ENCODE results near the gene TET2.

Gene TET2

GRCh38 chr4:105147553-105148161, 981 bp downstream of the TET2 start:
- no CpG with 5 or more reads among the region's 16 CpGs for WGBS, 2 donors (ENCODE audit: extremely low coverage in 2 of 2, insufficient read length in 2 of 2, insufficient replicate concordance in 1 of 2)
- H4K91ac ChIP-seq (ENCODE audit: low read depth, low read length, poor library complexity): no peak overlapping the region
- no peak overlapping the region for H3K27ac ChIP-seq (replicated peaks; ENCODE audit: low read length)
- no peak overlapping the region for H2BK12ac ChIP-seq (ENCODE audit: low read length)
- peak overlapping the region; percentile 80 to 98 for H3K4me3 ChIP-seq (ENCODE audit: low read length in 2 of 2)
- no peak overlapping the region for H3K18ac ChIP-seq (ENCODE audit: low read length)
- no peak overlapping the region for H3K14ac ChIP-seq (ENCODE audit: low read length)
- H3K23ac ChIP-seq (ENCODE audit: low read depth, low read length, poor library complexity): no peak overlapping the region
- no peaks in the 10 kb centered on the region for H3K9me3 ChIP-seq (replicated peaks in 1 of 2; ENCODE audit: control insufficient read depth in 2 of 2, insufficient read depth in 1 of 2, low read depth in 1 of 2, low read length in 2 of 2)
- peak; percentile 42 for DNase-seq (ENCODE audit: low spot score)
- H4K8ac ChIP-seq (ENCODE audit: low read depth, low read length): no peak overlapping the region
- H3K4me1 ChIP-seq (ENCODE audit: control insufficient read depth in 2 of 2, insufficient read depth in 1 of 2, low read depth in 1 of 2, low read length in 2 of 2): peaks cover 0 to 5% of the 10 kb centered on the region in 2 donors
- no peak overlapping the region for H2BK120ac ChIP-seq (ENCODE audit: low read depth, low read length)
- H3K4me2 ChIP-seq (ENCODE audit: insufficient read depth, low read length, poor library complexity, severe bottlenecking): peak overlapping the region; percentile 98
- H3K9ac ChIP-seq (ENCODE audit: low read depth, low read length, poor library complexity): no peak overlapping the region
- no peaks in the 10 kb centered on the region for H3K79me1 ChIP-seq (ENCODE audit: low read depth, low read length)
- H3K36me3 ChIP-seq (replicated peaks in 1 of 2; ENCODE audit: control insufficient read depth in 2 of 2, insufficient read depth in 2 of 2, low read length in 2 of 2): no peaks in the 10 kb centered on the region
- H2BK5ac ChIP-seq (ENCODE audit: low read length): no peak overlapping the region
- peak overlapping the region; percentile 95 for H2AFZ ChIP-seq (ENCODE audit: low read length)
- H3K4ac ChIP-seq (ENCODE audit: low read length): no peak overlapping the region
- no peak overlapping the region for H2AK5ac ChIP-seq (ENCODE audit: low read depth, low read length)
- H2BK15ac ChIP-seq (ENCODE audit: low read length): no peak overlapping the region
- H3K27me3 ChIP-seq (ENCODE audit: control insufficient read depth in 3 of 3, insufficient read depth in 3 of 3, low read depth in 1 of 3, low read length in 3 of 3): peaks cover 0 to 12% (median 0%) of the 10 kb centered on the region in 3 experiments

DNA sequence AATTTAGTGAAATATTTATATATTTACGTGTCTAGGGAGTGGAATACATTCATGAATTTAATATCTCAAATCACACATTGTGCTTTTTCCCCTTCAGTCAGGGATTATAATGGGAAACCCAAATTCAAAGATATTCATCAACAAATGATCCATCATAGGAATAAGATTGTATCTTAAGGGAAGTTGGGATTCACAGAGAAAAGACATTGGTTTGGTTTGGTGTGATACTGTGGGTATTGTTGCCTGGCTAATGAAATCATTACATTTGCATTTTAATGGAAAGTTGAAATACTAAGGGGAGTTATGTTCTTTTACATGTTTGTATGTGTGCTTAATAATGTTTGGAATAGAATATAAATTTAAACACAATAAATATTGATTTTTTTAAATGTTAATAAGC, 1.7 kb downstream of the TET2 start:
- no peak overlapping the region for H3K23ac ChIP-seq (ENCODE audit: low read depth, low read length, poor library complexity)
- peaks cover 0 to 12% (median 0%) of the 10 kb centered on the region in 3 experiments for H3K27me3 ChIP-seq (ENCODE audit: control insufficient read depth in 3 of 3, insufficient read depth in 3 of 3, low read depth in 1 of 3, low read length in 3 of 3)
- peak overlapping the region in 1 of 2 donors; percentile 80 for H3K4me3 ChIP-seq (ENCODE audit: low read length in 2 of 2)
- no peak overlapping the region for H2BK120ac ChIP-seq (ENCODE audit: low read depth, low read length)
- H3K36me3 ChIP-seq (replicated peaks in 1 of 2; ENCODE audit: control insufficient read depth in 2 of 2, insufficient read depth in 2 of 2, low read length in 2 of 2): no peaks in the 10 kb centered on the region
- no peak overlapping the region for H3K4ac ChIP-seq (ENCODE audit: low read length)
- no peak overlapping the region for H4K8ac ChIP-seq (ENCODE audit: low read depth, low read length)
- peaks cover 0 to 5% of the 10 kb centered on the region in 2 donors for H3K4me1 ChIP-seq (ENCODE audit: control insufficient read depth in 2 of 2, insufficient read depth in 1 of 2, low read depth in 1 of 2, low read length in 2 of 2)
- no peak overlapping the region for H3K18ac ChIP-seq (ENCODE audit: low read length)
- no peak overlapping the region for H3K14ac ChIP-seq (ENCODE audit: low read length)
- H4K91ac ChIP-seq (ENCODE audit: low read depth, low read length, poor library complexity): no peak overlapping the region
- H2BK12ac ChIP-seq (ENCODE audit: low read length): no peak overlapping the region
- no peak overlapping the region for H3K9ac ChIP-seq (ENCODE audit: low read depth, low read length, poor library complexity)
- WGBS, 2 donors (ENCODE audit: extremely low coverage in 2 of 2, insufficient read length in 2 of 2, insufficient replicate concordance in 1 of 2): no CpG with 5 or more reads among the region's 1 CpG
- H2AK5ac ChIP-seq (ENCODE audit: low read depth, low read length): no peak overlapping the region
- no peak overlapping the region for H2BK15ac ChIP-seq (ENCODE audit: low read length)
- DNase-seq (ENCODE audit: low spot score): no peak
- H3K27ac ChIP-seq (replicated peaks; ENCODE audit: low read length): no peak overlapping the region
- no peak overlapping the region for H2BK5ac ChIP-seq (ENCODE audit: low read length)
- H3K79me1 ChIP-seq (ENCODE audit: low read depth, low read length): no peaks in the 10 kb centered on the region
- H3K4me2 ChIP-seq (ENCODE audit: insufficient read depth, low read length, poor library complexity, severe bottlenecking): no peak overlapping the region
- peaks cover 0 to 1% of the 10 kb centered on the region in 2 donors for H3K9me3 ChIP-seq (replicated peaks in 1 of 2; ENCODE audit: control insufficient read depth in 2 of 2, insufficient read depth in 1 of 2, low read depth in 1 of 2, low read length in 2 of 2)
- no peak overlapping the region for H2AFZ ChIP-seq (ENCODE audit: low read length)

DNA sequence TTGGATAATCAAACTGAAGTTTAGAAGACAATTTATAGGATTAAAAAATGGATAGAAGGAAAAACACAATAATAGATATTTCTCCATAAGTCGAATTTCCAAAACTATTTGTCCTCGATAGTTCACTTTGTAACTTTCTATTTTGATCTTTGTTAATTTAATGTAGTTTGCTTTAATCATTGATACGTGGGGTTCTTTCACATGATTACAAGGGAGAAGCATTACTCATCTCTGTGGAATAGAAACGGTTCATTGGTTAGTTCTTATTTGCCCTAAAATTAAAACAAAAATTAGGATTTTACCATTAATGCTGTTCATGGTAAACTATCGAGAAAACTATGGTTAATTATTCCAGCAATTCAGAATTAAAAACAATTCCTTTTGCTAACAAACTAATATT, 2.1 kb downstream of the TET2 start:
- H3K27me3 ChIP-seq (ENCODE audit: control insufficient read depth in 3 of 3, insufficient read depth in 3 of 3, low read depth in 1 of 3, low read length in 3 of 3): peaks cover 0 to 12% (median 0%) of the 10 kb centered on the region in 3 experiments
- no peak overlapping the region for H4K8ac ChIP-seq (ENCODE audit: low read depth, low read length)
- no peak overlapping the region for H3K27ac ChIP-seq (replicated peaks; ENCODE audit: low read length)
- H3K79me1 ChIP-seq (ENCODE audit: low read depth, low read length): no peaks in the 10 kb centered on the region
- no peak overlapping the region for H3K4me2 ChIP-seq (ENCODE audit: insufficient read depth, low read length, poor library complexity, severe bottlenecking)
- no peaks in the 10 kb centered on the region for H3K36me3 ChIP-seq (replicated peaks in 1 of 2; ENCODE audit: control insufficient read depth in 2 of 2, insufficient read depth in 2 of 2, low read length in 2 of 2)
- peaks cover 0 to 5% of the 10 kb centered on the region in 2 donors for H3K4me1 ChIP-seq (ENCODE audit: control insufficient read depth in 2 of 2, insufficient read depth in 1 of 2, low read depth in 1 of 2, low read length in 2 of 2)
- H3K14ac ChIP-seq (ENCODE audit: low read length): no peak overlapping the region
- peaks cover 0 to 3% of the 10 kb centered on the region in 2 donors for H3K9me3 ChIP-seq (replicated peaks in 1 of 2; ENCODE audit: control insufficient read depth in 2 of 2, insufficient read depth in 1 of 2, low read depth in 1 of 2, low read length in 2 of 2)
- H3K23ac ChIP-seq (ENCODE audit: low read depth, low read length, poor library complexity): no peak overlapping the region
- H2AK5ac ChIP-seq (ENCODE audit: low read depth, low read length): no peak overlapping the region
- H2BK12ac ChIP-seq (ENCODE audit: low read length): no peak overlapping the region
- H4K91ac ChIP-seq (ENCODE audit: low read depth, low read length, poor library complexity): no peak overlapping the region
- DNase-seq (ENCODE audit: low spot score): no peak
- H2BK120ac ChIP-seq (ENCODE audit: low read depth, low read length): no peak overlapping the region
- no peak overlapping the region for H2BK5ac ChIP-seq (ENCODE audit: low read length)
- H3K4me3 ChIP-seq (ENCODE audit: low read length in 2 of 2): peak overlapping the region in 1 of 2 donors; percentile 80
- no peak overlapping the region for H2BK15ac ChIP-seq (ENCODE audit: low read length)
- H3K9ac ChIP-seq (ENCODE audit: low read depth, low read length, poor library complexity): no peak overlapping the region
- H3K18ac ChIP-seq (ENCODE audit: low read length): no peak overlapping the region
- no peak overlapping the region for H2AFZ ChIP-seq (ENCODE audit: low read length)
- WGBS, 2 donors (ENCODE audit: extremely low coverage in 2 of 2, insufficient read length in 2 of 2, insufficient replicate concordance in 1 of 2): no CpG with 5 or more reads among the region's 5 CpGs
- no peak overlapping the region for H3K4ac ChIP-seq (ENCODE audit: low read length)

DNA sequence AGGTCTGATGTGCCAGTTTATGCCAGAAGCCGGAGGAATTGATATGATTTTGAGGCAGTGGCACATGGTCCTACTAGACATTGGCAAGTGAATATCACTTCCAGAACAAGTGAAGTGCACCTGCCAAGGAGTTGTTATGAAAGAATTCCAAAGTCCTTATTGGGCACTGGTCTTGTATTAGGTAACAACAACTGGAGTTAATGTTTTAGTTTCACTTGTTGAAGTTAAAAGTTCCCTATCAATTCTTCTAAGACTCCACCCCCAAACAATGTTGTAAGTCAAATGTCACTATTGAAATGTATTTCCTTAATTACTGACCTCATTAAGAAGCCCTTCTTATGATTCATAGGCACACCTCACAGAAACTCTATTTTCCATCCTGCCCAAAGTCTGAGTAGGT, 3.1 kb downstream of the TET2 start:
- peaks cover 0 to 10% (median 0%) of the 10 kb centered on the region in 3 experiments for H3K27me3 ChIP-seq (ENCODE audit: control insufficient read depth in 3 of 3, insufficient read depth in 3 of 3, low read depth in 1 of 3, low read length in 3 of 3)
- H2BK15ac ChIP-seq (ENCODE audit: low read length): no peak overlapping the region
- H3K23ac ChIP-seq (ENCODE audit: low read depth, low read length, poor library complexity): no peak overlapping the region
- no peak overlapping the region for H3K9ac ChIP-seq (ENCODE audit: low read depth, low read length, poor library complexity)
- no peaks in the 10 kb centered on the region for H3K79me1 ChIP-seq (ENCODE audit: low read depth, low read length)
- no peak overlapping the region for H3K14ac ChIP-seq (ENCODE audit: low read length)
- no peak overlapping the region for H3K27ac ChIP-seq (replicated peaks; ENCODE audit: low read length)
- no peak overlapping the region for H2BK12ac ChIP-seq (ENCODE audit: low read length)
- H3K4me3 ChIP-seq (ENCODE audit: low read length in 2 of 2): no peak overlapping the region
- no peak overlapping the region for H2BK120ac ChIP-seq (ENCODE audit: low read depth, low read length)
- H3K4me1 ChIP-seq (ENCODE audit: control insufficient read depth in 2 of 2, insufficient read depth in 1 of 2, low read depth in 1 of 2, low read length in 2 of 2): peaks cover 0 to 5% of the 10 kb centered on the region in 2 donors
- H3K4me2 ChIP-seq (ENCODE audit: insufficient read depth, low read length, poor library complexity, severe bottlenecking): no peak overlapping the region
- no peak overlapping the region for H3K18ac ChIP-seq (ENCODE audit: low read length)
- H3K4ac ChIP-seq (ENCODE audit: low read length): no peak overlapping the region
- H3K36me3 ChIP-seq (replicated peaks in 1 of 2; ENCODE audit: control insufficient read depth in 2 of 2, insufficient read depth in 2 of 2, low read length in 2 of 2): no peaks in the 10 kb centered on the region
- DNase-seq (ENCODE audit: low spot score): no peak
- H2BK5ac ChIP-seq (ENCODE audit: low read length): no peak overlapping the region
- no CpG with 5 or more reads among the region's 1 CpG for WGBS, 2 donors (ENCODE audit: extremely low coverage in 2 of 2, insufficient read length in 2 of 2, insufficient replicate concordance in 1 of 2)
- H4K8ac ChIP-seq (ENCODE audit: low read depth, low read length): no peak overlapping the region
- no peak overlapping the region for H2AFZ ChIP-seq (ENCODE audit: low read length)
- no peak overlapping the region for H2AK5ac ChIP-seq (ENCODE audit: low read depth, low read length)
- H3K9me3 ChIP-seq (replicated peaks in 1 of 2; ENCODE audit: control insufficient read depth in 2 of 2, insufficient read depth in 1 of 2, low read depth in 1 of 2, low read length in 2 of 2): peaks cover 0 to 3% of the 10 kb centered on the region in 2 donors
- no peak overlapping the region for H4K91ac ChIP-seq (ENCODE audit: low read depth, low read length, poor library complexity)

Measured in neuronal stem cell (in vitro differentiated cells).